Activated CD4-positive, alpha-beta T cell treated with anti-CD3 and anti-CD28 coated beads, Interleukin-2, amount 10 ng/mL, durations not matched to agents 24 days and 14 days (primary cell): ENCODE data around the gene MZB1. TPM values are rescaled to one million over a fixed set of nuclear protein-coding genes. Genes with fewer than 3 reads are reported as not detected.
A peak's percentile ranks its signal among the peaks of the same experiment; 100 is the strongest.

ENCODE experiments used
- DNase-seq: peaks from one replicate; pipeline ENCODE4 v3.0.0; 2022
- H3K27ac Mint-ChIP-seq: one replicate; pipeline ENCODE4 v1.8.0; 2022; ENCODE audit warnings: mild to moderate bottlenecking, mixed read lengths
- H3K27me3 Mint-ChIP-seq: one replicate; pipeline ENCODE4 v1.8.0; 2022; ENCODE audit warnings: mixed read lengths
- H3K36me3 Mint-ChIP-seq: one replicate; pipeline ENCODE4 v1.8.0; 2022; ENCODE audit warnings: low read depth, mild to moderate bottlenecking, mixed read lengths
- H3K4me1 Mint-ChIP-seq: one replicate; pipeline ENCODE4 v1.8.0; 2021; ENCODE audit warnings: mixed read lengths
- H3K4me3 Mint-ChIP-seq: one replicate; pipeline ENCODE4 v1.8.0; 2022; ENCODE audit warnings: mild to moderate bottlenecking, moderate library complexity, mixed read lengths
- H3K9me3 Mint-ChIP-seq: one replicate; pipeline ENCODE4 v1.8.0; 2021; ENCODE audit warnings: mixed read lengths
- intact Hi-C: fragments of 100-400 bp; cut with micrococcal nuclease; formaldehyde crosslinking; loops from one replicate; pipeline ENCODE4 v1.15.1; 2023
- total RNA-seq: library from RNA; stranded (reverse); gene quantifications from 2 replicates; pipeline ENCODE4 v1.2.3, GENCODE V29; 2022

The MZB1 gene
- total RNA-seq, 1 donor from 2014 or later, result 29.1 TPM

- peak within 1 kb of the TSS; percentile 99 for H3K27ac Mint-ChIP-seq
- DNase-seq, result peak; percentile 99
- intact Hi-C loops, result loop anchor here (1.0 to 10.0 kb wide), 6 partner anchors 10 to 1069 kb away; partner anchors contain the start of genes CDC25C, DNAJC18, FAM53C and HSPA9
Observed at GRCh38 chr5:139403787-139404483, 14.2 kb upstream of the MZB1 start, which contains the start of gene SPATA24. Gene SPATA24, minus strand, starts transcription at chr5:139404089. Its CDS starts 29 bp downstream, at chr5:139404060.

DNA sequence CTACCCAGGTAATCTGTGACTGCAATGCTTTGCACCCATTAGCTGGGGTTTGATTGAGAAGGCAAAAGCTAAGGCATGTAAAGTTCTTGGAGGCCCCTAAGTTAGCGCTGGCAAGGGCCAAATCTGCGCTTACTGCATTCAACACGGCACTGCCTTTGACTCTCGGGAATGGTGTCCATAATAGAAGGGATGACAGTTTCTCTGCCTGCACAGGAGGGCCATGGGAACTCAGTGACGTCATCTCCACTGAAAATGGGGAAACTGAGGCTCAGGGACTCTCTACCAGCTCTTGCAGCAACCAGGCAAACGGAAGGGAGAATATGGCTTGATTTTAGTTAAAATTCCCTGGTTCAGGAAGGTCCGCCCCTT lies 13.7 kb upstream of the MZB1 start:
- H3K36me3 Mint-ChIP-seq, result peaks cover 11% of the 10 kb centered on the region
- no peaks in the 10 kb centered on the region for H3K9me3 Mint-ChIP-seq
- no peaks in the 10 kb centered on the region for H3K27me3 Mint-ChIP-seq
- intact Hi-C loops, result loop anchor here (5.0 to 10.0 kb wide), 2 partner anchors 826 to 1069 kb away; partner anchors contain the start of genes CDC25C, FAM53C and HSPA9
- H3K4me3 Mint-ChIP-seq, result peak overlapping the region; percentile 87
- no peak for DNase-seq
- peaks cover 37% of the 10 kb centered on the region for H3K4me1 Mint-ChIP-seq
- H3K27ac Mint-ChIP-seq, result peak overlapping the region; percentile 99

More at GRCh38 chr5:139403787-139404483, 14.2 kb upstream of the MZB1 start, which contains the start of gene SPATA24:
- no peaks in the 10 kb centered on the region for H3K9me3 Mint-ChIP-seq
- H3K36me3 Mint-ChIP-seq, result peaks cover 11% of the 10 kb centered on the region
- H3K4me1 Mint-ChIP-seq, result peaks cover 37% of the 10 kb centered on the region
- H3K4me3 Mint-ChIP-seq, result peak within 1 kb of the TSS; percentile 87
- no peaks in the 10 kb centered on the region for H3K27me3 Mint-ChIP-seq

GRCh38 chr5:139402561-139403158 lies 12.9 kb upstream of the MZB1 start:
- Mint-ChIP-seq H3K27me3 (no peaks in the 10 kb centered on the region), H3K27ac (peak overlapping the region; percentile 99), H3K4me1 (peaks cover 38% of the 10 kb centered on the region), H3K9me3 (no peaks in the 10 kb centered on the region), H3K36me3 (peaks cover 11% of the 10 kb centered on the region), H3K4me3 (peak overlapping the region; percentile 87)
- DNase-seq, result peak; percentile 76
- intact Hi-C loops, result loop anchor here (5.0 to 10.0 kb wide), 2 partner anchors 825 to 1068 kb away; partner anchors contain the start of genes CDC25C, FAM53C and HSPA9

- intact Hi-C loops, result loop anchor here (5.0 to 10.0 kb wide), 2 partner anchors 824 to 1067 kb away; partner anchors contain the start of genes CDC25C, FAM53C and HSPA9
- Mint-ChIP-seq H3K4me3 (no peak overlapping the region), H3K36me3 (peaks cover 20% of the 10 kb centered on the region), H3K4me1 (peaks cover 39% of the 10 kb centered on the region), H3K27ac (no peak overlapping the region), H3K9me3 (no peaks in the 10 kb centered on the region), H3K27me3 (no peaks in the 10 kb centered on the region)
- no peak for DNase-seq
Observed at GRCh38 chr5:139401546-139401945, 11.8 kb upstream of the MZB1 start.

GRCh38 chr5:139399501-139400121 lies 9.9 kb upstream of the MZB1 start:
- H3K27me3 Mint-ChIP-seq, result no peaks in the 10 kb centered on the region
- H3K4me1 Mint-ChIP-seq, result peaks cover 42% of the 10 kb centered on the region
- no peaks in the 10 kb centered on the region for H3K9me3 Mint-ChIP-seq
- intact Hi-C loops, result loop anchor here (5.0 to 10.0 kb wide), 2 partner anchors 822 to 1065 kb away; partner anchors contain the start of genes CDC25C, FAM53C and HSPA9
- peak overlapping the region; percentile 3 for H3K27ac Mint-ChIP-seq
- H3K36me3 Mint-ChIP-seq, result peaks cover 23% of the 10 kb centered on the region
- H3K4me3 Mint-ChIP-seq, result no peak overlapping the region
- no peak for DNase-seq

DNA sequence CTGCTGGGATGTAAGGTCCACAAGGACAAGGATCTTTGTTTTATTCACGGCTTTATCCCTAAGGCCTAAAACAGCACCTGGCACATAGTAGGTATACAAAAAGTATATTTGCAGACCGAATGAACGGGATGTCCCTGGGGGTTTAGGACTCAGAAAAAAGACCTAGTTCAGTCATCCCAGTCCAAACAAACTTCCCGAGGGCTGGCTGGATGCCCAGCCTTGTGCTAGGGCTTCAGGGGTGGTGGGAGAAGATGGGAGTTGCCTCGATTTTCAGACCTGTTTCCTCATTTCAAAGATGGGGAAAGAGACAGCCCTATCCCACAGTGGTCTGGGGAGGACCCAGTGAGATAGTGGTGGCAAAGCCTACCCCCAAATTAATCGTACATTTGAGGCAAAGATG lies 8.2 kb upstream of the MZB1 start:
- H3K4me1 Mint-ChIP-seq, result peaks cover 31% of the 10 kb centered on the region

DNA sequence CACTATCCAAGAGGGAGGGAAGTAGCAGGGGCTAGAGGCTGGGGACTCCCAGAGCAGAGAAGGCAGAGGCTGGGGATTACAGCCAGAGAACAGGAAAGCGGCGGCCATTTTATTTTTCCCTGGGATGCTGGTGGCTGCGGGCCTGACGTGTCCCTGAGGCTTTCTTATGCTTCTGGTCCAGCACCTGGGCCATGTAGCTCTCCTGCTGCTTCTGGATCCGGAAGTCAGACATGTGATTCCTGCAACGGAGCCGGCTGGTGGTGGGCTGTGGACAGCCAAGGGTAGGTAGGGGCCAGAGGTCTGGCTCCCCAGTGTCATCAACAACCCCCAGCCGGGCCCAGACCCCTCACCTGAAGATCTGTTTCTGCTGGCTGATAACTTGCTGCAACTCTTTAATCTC lies 7.0 kb upstream of the MZB1 start:
- H3K36me3 Mint-ChIP-seq, result peaks cover 25% of the 10 kb centered on the region
- H3K27me3 Mint-ChIP-seq, result no peaks in the 10 kb centered on the region
- peak overlapping the region; percentile 2 for H3K4me3 Mint-ChIP-seq
- no peaks in the 10 kb centered on the region for H3K9me3 Mint-ChIP-seq
- H3K27ac Mint-ChIP-seq, result no peak overlapping the region
- H3K4me1 Mint-ChIP-seq, result peaks cover 27% of the 10 kb centered on the region
- intact Hi-C loops, result no loop called here
- no peak for DNase-seq

More for the DNA sequence above, 8.2 kb upstream of the MZB1 start:
- intact Hi-C loops, result no loop called here
- Mint-ChIP-seq H3K9me3 (no peaks in the 10 kb centered on the region), H3K27me3 (no peaks in the 10 kb centered on the region), H3K4me3 (no peak overlapping the region), H3K36me3 (peaks cover 23% of the 10 kb centered on the region), H3K27ac (no peak overlapping the region)
- DNase-seq, result no peak

- no peak for DNase-seq
- H3K9me3 Mint-ChIP-seq, result no peaks in the 10 kb centered on the region
- no peak overlapping the region for H3K27ac Mint-ChIP-seq
- H3K4me3 Mint-ChIP-seq, result peak overlapping the region; percentile 72
- peaks cover 26% of the 10 kb centered on the region for H3K36me3 Mint-ChIP-seq
- peaks cover 34% of the 10 kb centered on the region for H3K4me1 Mint-ChIP-seq
- H3K27me3 Mint-ChIP-seq, result no peaks in the 10 kb centered on the region
- intact Hi-C loops, result no loop called here
Observed at GRCh38 chr5:139395844-139396640, 6.3 kb upstream of the MZB1 start.

- Mint-ChIP-seq H3K9me3 (no peaks in the 10 kb centered on the region), H3K4me3 (peak within 1 kb of the TSS; percentile 99), H3K36me3 (peaks cover 26% of the 10 kb centered on the region), H3K4me1 (peaks cover 45% of the 10 kb centered on the region), H3K27ac (peak within 1 kb of the TSS; percentile 97), H3K27me3 (no peaks in the 10 kb centered on the region)
- intact Hi-C loops, result loop anchor here (5.0 kb wide), 1 partner anchor 743 kb away; no protein-coding TSS in a partner anchor
- no peak for DNase-seq
Observed at GRCh38 chr5:139394654-139395566, 5.2 kb upstream of the MZB1 start, which contains the start of gene PROB1. Gene PROB1, minus strand, starts transcription at chr5:139395104. Its CDS starts 23 bp downstream, at chr5:139395081.

- Mint-ChIP-seq H3K4me1 (peaks cover 46% of the 10 kb centered on the region), H3K27me3 (no peaks in the 10 kb centered on the region), H3K9me3 (no peaks in the 10 kb centered on the region), H3K4me3 (peak overlapping the region; percentile 99), H3K27ac (peak overlapping the region; percentile 97), H3K36me3 (peaks cover 23% of the 10 kb centered on the region)
- peak; percentile 90 for DNase-seq
- intact Hi-C loops, result loop anchor here (5.0 kb wide), 1 partner anchor 742 kb away; no protein-coding TSS in a partner anchor
Observed at GRCh38 chr5:139394123-139394653, 4.5 kb upstream of the MZB1 start.

- Mint-ChIP-seq H3K36me3 (peaks cover 23% of the 10 kb centered on the region), H3K27ac (peak overlapping the region; percentile 97), H3K9me3 (no peaks in the 10 kb centered on the region), H3K4me3 (peak overlapping the region; percentile 99), H3K4me1 (peaks cover 50% of the 10 kb centered on the region), H3K27me3 (no peaks in the 10 kb centered on the region)
- no peak for DNase-seq
- intact Hi-C loops, result loop anchor here (1.0 to 5.0 kb wide), 3 partner anchors 22 to 929 kb away; partner anchors contain the start of gene EGR1
Observed at GRCh38 chr5:139393497-139394122, 3.9 kb upstream of the MZB1 start.
